ENCODE results near the gene SCAMP1.

Gene SCAMP1

DNA sequence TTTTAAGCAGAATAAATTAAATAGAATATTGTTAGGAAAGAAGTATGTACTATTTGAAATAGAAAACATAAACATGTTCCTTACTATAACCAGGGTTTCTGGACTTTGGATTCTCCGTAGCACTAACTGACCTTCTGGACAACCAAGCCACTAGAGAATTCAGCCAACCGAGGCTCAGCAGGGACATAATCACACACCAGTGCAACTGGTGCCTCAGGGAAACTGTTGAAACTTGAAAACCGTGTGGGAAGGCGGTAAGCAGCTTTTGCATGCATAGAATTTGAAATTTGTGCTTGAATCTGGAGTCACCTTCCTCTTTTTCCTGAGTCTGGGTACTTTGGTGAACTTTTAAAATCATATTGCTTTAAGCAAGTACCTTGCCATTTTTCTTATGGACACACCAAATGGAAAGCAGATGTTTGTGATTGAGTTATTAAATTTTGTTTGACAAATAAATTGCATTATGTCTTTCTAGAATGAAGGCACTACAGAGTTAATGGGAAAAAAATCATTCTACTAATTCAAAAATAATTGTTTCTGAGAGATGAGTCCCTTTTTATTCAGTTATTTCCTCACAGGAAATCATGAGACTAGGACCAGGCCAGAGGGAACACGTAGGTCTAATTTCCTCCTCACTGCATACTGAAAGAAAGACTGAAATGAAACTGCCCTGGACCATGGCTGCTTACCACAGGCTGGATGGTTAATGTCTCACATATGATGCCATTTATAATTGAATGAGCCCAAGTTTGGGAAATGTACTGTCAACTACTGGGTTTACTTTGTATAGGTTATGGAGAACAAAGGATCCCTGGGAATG lies 20.6 kb upstream of the SCAMP1 start:
- H3K4me3 ChIP-seq (ENCODE audit: low read depth, low read length): no peak overlapping the region
- TF ChIP-seq, protein P1, sequence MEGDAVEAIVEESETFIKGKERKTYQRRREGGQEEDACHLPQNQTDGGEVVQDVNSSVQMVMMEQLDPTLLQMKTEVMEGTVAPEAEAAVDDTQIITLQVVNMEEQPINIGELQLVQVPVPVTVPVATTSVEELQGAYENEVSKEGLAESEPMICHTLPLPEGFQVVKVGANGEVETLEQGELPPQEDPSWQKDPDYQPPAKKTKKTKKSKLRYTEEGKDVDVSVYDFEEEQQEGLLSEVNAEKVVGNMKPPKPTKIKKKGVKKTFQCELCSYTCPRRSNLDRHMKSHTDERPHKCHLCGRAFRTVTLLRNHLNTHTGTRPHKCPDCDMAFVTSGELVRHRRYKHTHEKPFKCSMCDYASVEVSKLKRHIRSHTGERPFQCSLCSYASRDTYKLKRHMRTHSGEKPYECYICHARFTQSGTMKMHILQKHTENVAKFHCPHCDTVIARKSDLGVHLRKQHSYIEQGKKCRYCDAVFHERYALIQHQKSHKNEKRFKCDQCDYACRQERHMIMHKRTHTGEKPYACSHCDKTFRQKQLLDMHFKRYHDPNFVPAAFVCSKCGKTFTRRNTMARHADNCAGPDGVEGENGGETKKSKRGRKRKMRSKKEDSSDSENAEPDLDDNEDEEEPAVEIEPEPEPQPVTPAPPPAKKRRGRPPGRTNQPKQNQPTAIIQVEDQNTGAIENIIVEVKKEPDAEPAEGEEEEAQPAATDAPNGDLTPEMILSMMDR (IDR thresholded peaks at IDR 0.05; ENCODE audit: borderline replicate concordance, insufficient read depth, low read depth, low read length): no peak

- TF ChIP-seq, protein P1 (IDR thresholded peaks at IDR 0.05; ENCODE audit: borderline replicate concordance, insufficient read depth, low read depth, low read length): no peak
- H3K4me3 ChIP-seq (ENCODE audit: low read depth, low read length): no peak overlapping the region
Measured at GRCh38 chr5:78341440-78341839, 19.0 kb upstream of the SCAMP1 start.

- TF ChIP-seq, protein P1 (IDR thresholded peaks at IDR 0.05; ENCODE audit: borderline replicate concordance, insufficient read depth, low read depth, low read length): no peak
- no peak overlapping the region for H3K4me3 ChIP-seq (ENCODE audit: low read depth, low read length)
Measured at GRCh38 chr5:78345485-78345884, 14.9 kb upstream of the SCAMP1 start.

GRCh38 chr5:78353520-78353919 lies 6.9 kb upstream of the SCAMP1 start:
- H3K4me3 ChIP-seq (ENCODE audit: low read depth, low read length): no peak overlapping the region
- TF ChIP-seq, protein P1 (IDR thresholded peaks at IDR 0.05; ENCODE audit: borderline replicate concordance, insufficient read depth, low read depth, low read length): no peak

GRCh38 chr5:78354066-78354670 lies 6.2 kb upstream of the SCAMP1 start:
- no peak overlapping the region for H3K4me3 ChIP-seq (ENCODE audit: low read depth, low read length)
- TF ChIP-seq, protein P1 (IDR thresholded peaks at IDR 0.05; ENCODE audit: borderline replicate concordance, insufficient read depth, low read depth, low read length): no peak

DNA sequence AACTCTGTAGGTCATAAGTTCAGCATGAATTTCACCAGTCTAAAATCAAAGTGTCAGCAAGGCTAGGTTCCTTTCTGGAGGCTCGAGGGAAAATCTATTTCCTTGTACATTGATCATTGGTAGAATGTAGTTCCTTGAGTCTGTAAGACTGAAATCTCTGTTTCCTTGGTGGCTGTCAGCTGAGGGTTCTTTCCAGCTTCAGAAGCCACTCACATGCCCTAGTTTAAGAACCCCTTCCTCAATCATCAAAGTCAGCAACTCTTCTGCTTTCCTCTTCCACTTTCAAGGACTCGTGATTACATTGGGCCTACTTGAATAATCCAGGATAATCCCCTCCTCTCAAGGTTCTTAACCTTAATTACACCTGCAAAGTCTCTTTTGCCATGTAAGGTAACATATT lies 4.9 kb upstream of the SCAMP1 start:
- H3K4me3 ChIP-seq (ENCODE audit: low read depth, low read length): no peak overlapping the region
- TF ChIP-seq, protein P1 (IDR thresholded peaks at IDR 0.05; ENCODE audit: borderline replicate concordance, insufficient read depth, low read depth, low read length): no peak

DNA sequence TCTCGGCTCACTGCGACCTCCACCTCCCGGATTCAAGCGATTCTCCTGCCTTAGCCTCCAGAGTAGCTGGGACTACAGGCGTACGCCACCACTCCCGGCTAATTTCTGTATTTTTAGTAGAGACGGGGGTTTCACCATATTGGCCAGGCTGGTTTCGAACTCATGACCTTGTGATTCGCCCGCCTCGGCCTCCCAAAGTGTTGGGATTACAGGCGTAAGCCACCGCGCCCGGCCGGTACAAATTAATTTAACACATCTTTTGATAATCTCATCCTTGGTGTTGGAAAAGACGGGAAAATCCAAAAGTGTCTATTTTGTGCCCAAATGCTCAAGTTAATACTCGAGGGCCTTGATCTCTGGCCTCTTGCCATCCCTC lies 974 bp upstream of the SCAMP1 start:
- peak overlapping the region; percentile 99 for H3K4me3 ChIP-seq (ENCODE audit: low read depth, low read length)
